ENCODE data around the gene CCDC159.

Gene CCDC159

DNA sequence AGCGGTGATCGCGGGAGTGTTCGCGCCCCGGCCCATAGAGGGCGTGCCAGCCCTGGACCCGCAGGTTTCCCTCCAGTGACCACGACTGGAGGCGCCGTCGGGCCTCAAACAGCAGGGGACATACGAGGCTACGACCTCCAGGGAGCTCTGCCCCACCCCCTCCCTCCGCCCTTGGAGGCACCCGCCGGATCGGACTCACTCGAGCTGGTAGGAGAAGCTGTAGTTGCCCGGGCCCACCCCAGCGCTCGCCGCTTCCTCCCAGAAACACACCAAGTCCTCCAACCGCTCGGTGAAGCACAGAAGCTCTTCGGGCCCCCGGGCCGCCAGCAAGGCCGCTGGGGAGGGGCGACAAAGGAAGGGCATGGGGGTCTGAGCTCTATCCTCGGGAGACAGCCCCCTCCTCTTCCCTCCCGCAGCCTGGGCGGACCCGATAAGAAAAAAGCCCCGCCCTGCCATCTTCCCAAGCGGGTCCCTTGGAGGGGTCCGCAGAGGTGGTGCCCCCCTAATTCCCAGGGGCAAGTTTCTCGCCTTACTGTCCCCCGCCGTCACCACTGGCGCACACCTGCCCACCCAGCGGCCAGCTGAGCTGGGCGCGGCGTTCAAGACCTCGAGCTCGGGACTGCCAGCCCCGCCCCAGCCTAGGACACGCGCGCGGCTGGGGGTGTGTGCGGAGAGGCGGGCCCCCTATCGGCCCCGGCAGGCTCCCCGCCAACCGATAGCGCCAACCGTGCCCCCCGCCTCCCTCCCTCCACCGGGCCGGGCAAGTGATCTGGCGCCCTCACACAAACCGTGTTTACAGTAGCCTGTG is 36.8 kb downstream of the CCDC159 start:
- Histone ChIP-seq H3K9ac (ENCODE audit: low read depth, low read length) (no peak overlapping the region), H3K9me3 (ENCODE audit: insufficient read depth, low read depth, low read length) (no peaks in the 10 kb centered on the region), H3K36me3 (ENCODE audit: insufficient read depth, low read length) (no peaks in the 10 kb centered on the region), H3K27ac (ENCODE audit: low read depth, low read length) (no peak overlapping the region), H3K4me1 (ENCODE audit: insufficient read depth, low read length) (peaks cover 4% of the 10 kb centered on the region; the same call in 1 of the 2 replicates), H3K27me3 (ENCODE audit: insufficient read depth, low read length) (peaks cover 13% of the 10 kb centered on the region; the same call in 1 of the 2 replicates), H3K4me3 (ENCODE audit: low read length) (peak overlapping the region; percentile 63)
- WGBS = under 1% methylated on average over 60 of the region's 65 CpGs

GRCh38 chr19:11383706-11384048 is 37.4 kb downstream of the CCDC159 start:
- Histone ChIP-seq H3K27ac (ENCODE audit: low read depth, low read length) (no peak overlapping the region), H3K27me3 (ENCODE audit: insufficient read depth, low read length) (peaks cover 13% of the 10 kb centered on the region; the same call in 1 of the 2 replicates), H3K9me3 (ENCODE audit: insufficient read depth, low read depth, low read length) (no peaks in the 10 kb centered on the region), H3K36me3 (ENCODE audit: insufficient read depth, low read length) (no peaks in the 10 kb centered on the region), H3K4me1 (ENCODE audit: insufficient read depth, low read length) (peaks cover 4% of the 10 kb centered on the region; the same call in 1 of the 2 replicates), H3K9ac (ENCODE audit: low read depth, low read length) (no peak overlapping the region), H3K4me3 (ENCODE audit: low read length) (peak overlapping the region; percentile 63)
- WGBS = under 1% methylated on average over 9 of the region's 9 CpGs

DNA sequence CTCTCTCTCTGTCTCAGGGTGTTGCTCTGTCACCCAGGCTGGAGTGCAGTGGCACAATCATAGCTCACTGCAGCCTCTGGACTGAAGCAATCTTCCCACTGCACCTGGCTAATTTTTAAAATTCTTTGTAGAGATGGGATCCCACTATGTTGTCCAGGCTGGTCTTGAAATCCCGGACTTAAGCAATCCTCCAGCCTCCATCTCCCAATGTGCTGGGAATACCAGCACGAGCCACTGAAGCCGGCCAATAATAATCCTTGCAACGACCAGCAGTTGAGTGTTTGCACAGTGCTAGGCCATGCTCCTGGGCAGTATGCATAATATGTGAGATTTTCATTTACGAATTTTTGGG is 38.4 kb downstream of the CCDC159 start:
- no peaks in the 10 kb centered on the region for H3K36me3 ChIP-seq (ENCODE audit: insufficient read depth, low read length)
- H3K27ac ChIP-seq (ENCODE audit: low read depth, low read length) = no peak overlapping the region
- no peaks in the 10 kb centered on the region for H3K9me3 ChIP-seq (ENCODE audit: insufficient read depth, low read depth, low read length)
- no peak overlapping the region for H3K9ac ChIP-seq (ENCODE audit: low read depth, low read length)
- no peak overlapping the region for H3K4me3 ChIP-seq (ENCODE audit: low read length)
- peaks cover 4% of the 10 kb centered on the region; the same call in 1 of the 2 replicates for H3K4me1 ChIP-seq (ENCODE audit: insufficient read depth, low read length)
- H3K27me3 ChIP-seq (ENCODE audit: insufficient read depth, low read length) = peaks cover 13% of the 10 kb centered on the region; the same call in 1 of the 2 replicates
- 91% methylated on average over 5 of the region's 5 CpGs for WGBS

- Histone ChIP-seq H3K9ac (ENCODE audit: low read depth, low read length) (no peak overlapping the region), H3K9me3 (ENCODE audit: insufficient read depth, low read depth, low read length) (no peaks in the 10 kb centered on the region), H3K36me3 (ENCODE audit: insufficient read depth, low read length) (no peaks in the 10 kb centered on the region), H3K4me3 (ENCODE audit: low read length) (no peak overlapping the region), H3K27me3 (ENCODE audit: insufficient read depth, low read length) (peaks cover 13% of the 10 kb centered on the region; the same call in 1 of the 2 replicates), H3K27ac (ENCODE audit: low read depth, low read length) (no peak overlapping the region), H3K4me1 (ENCODE audit: insufficient read depth, low read length) (peaks cover 4% of the 10 kb centered on the region; the same call in 1 of the 2 replicates)
- 90% methylated on average over 19 of the region's 19 CpGs for WGBS
These were observed 41.1 kb downstream of the CCDC159 start for GRCh38 chr19:11387162-11388034.

DNA sequence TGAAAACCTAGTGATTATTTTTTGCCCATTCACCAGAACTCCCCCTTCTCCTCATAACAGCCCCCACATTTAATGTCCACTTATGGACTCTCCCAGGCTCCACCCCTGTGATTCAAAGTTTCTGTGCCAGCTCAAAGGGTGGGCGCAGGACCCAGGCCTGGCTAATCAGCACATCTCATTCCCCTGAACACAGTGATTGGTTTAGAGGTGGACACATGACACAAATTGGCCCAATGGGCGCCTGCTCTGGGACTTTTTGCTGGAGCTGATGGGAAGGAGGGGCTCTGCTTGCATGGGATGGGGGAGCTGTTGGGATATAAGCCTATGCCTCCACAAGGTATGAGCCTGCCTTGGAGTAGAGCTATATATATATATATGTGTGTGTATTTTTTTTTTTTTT is 44.0 kb downstream of the CCDC159 start:
- no peaks in the 10 kb centered on the region for H3K9me3 ChIP-seq (ENCODE audit: insufficient read depth, low read depth, low read length)
- H3K27me3 ChIP-seq (ENCODE audit: insufficient read depth, low read length) = no peaks in the 10 kb centered on the region
- H3K4me3 ChIP-seq (ENCODE audit: low read length) = no peak overlapping the region
- no peak overlapping the region for H3K27ac ChIP-seq (ENCODE audit: low read depth, low read length)
- H3K9ac ChIP-seq (ENCODE audit: low read depth, low read length) = no peak overlapping the region
- H3K36me3 ChIP-seq (ENCODE audit: insufficient read depth, low read length) = peaks cover 5% of the 10 kb centered on the region; the same call in 1 of the 2 replicates
- 80% methylated on average over 2 of the region's 2 CpGs for WGBS
- no peaks in the 10 kb centered on the region for H3K4me1 ChIP-seq (ENCODE audit: insufficient read depth, low read length)

DNA sequence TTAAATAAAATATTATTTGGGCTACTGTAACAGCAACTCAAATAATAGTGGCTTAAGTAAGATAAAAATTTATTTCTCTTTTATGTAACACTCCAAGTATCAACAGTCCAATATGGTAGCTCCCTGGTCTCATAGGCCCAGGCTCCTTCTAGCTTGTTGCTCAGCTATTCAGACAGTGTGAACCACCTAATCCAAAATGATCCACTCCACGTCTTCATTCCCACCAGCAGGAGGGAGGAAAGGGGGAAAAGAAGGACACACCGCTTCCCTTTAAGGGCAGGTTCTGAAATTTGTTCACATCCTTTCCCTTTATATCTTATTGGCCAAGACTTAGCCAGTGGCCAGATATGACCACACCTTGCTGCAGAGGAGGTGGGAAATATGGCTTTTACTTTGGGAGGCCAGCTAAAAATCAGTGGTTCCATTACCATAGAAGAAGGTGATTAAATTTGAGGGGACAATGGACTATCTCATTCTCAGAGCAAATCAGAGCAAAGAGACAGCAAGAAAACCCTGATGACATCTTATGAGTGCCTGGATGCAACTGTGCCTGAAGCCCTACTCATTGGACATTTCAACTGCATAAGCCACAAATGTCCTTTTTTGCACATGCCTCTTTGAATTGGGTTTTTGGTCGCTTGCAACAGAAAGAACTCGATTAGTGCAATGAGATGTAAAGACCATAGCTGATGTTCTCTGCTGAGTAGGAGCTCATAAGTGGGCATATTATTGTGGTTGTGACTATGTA is 44.8 kb downstream of the CCDC159 start:
- H3K27ac ChIP-seq (ENCODE audit: low read depth, low read length) = no peak overlapping the region
- H3K9ac ChIP-seq (ENCODE audit: low read depth, low read length) = no peak overlapping the region
- WGBS = 82% methylated on average over 3 of the region's 4 CpGs
- no peaks in the 10 kb centered on the region for H3K9me3 ChIP-seq (ENCODE audit: insufficient read depth, low read depth, low read length)
- H3K27me3 ChIP-seq (ENCODE audit: insufficient read depth, low read length) = no peaks in the 10 kb centered on the region
- H3K4me3 ChIP-seq (ENCODE audit: low read length) = no peak overlapping the region
- no peaks in the 10 kb centered on the region for H3K4me1 ChIP-seq (ENCODE audit: insufficient read depth, low read length)
- H3K36me3 ChIP-seq (ENCODE audit: insufficient read depth, low read length) = peaks cover 5% of the 10 kb centered on the region; the same call in 1 of the 2 replicates

GRCh38 chr19:11397089-11397610 is 50.8 kb downstream of the CCDC159 start:
- H3K36me3 ChIP-seq (ENCODE audit: insufficient read depth, low read length) = peaks cover 25% of the 10 kb centered on the region; the same call in 1 of the 2 replicates
- H3K27me3 ChIP-seq (ENCODE audit: insufficient read depth, low read length) = no peaks in the 10 kb centered on the region
- no peak overlapping the region for H3K9ac ChIP-seq (ENCODE audit: low read depth, low read length)
- H3K27ac ChIP-seq (ENCODE audit: low read depth, low read length) = no peak overlapping the region
- H3K9me3 ChIP-seq (ENCODE audit: insufficient read depth, low read depth, low read length) = no peaks in the 10 kb centered on the region
- no peaks in the 10 kb centered on the region for H3K4me1 ChIP-seq (ENCODE audit: insufficient read depth, low read length)
- H3K4me3 ChIP-seq (ENCODE audit: low read length) = no peak overlapping the region
- 93% methylated on average over 22 of the region's 22 CpGs for WGBS

DNA sequence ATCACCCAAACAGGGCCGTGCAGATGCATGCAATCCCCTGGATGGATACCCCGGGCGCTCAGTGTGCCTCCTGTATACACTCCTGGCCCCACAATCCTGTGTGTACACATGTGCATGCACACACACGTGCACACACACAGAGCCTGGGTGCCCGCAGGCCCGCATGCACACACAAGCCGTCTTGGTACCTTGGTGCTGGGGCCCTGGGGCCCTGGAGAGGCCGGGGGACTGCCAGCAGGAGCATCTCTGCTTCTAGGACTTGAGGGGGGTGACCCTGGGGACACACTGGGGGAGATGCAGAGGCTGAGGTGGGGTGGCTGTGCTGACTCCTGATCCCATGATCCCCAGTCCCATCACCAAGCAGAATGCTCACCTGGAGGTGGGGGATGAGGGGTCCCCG is 53.3 kb downstream of the CCDC159 start:
- Histone ChIP-seq H3K27me3 (ENCODE audit: insufficient read depth, low read length) (no peaks in the 10 kb centered on the region), H3K4me3 (ENCODE audit: low read length) (no peak overlapping the region), H3K9ac (ENCODE audit: low read depth, low read length) (no peak overlapping the region), H3K27ac (ENCODE audit: low read depth, low read length) (no peak overlapping the region), H3K4me1 (ENCODE audit: insufficient read depth, low read length) (no peaks in the 10 kb centered on the region), H3K9me3 (ENCODE audit: insufficient read depth, low read depth, low read length) (no peaks in the 10 kb centered on the region), H3K36me3 (ENCODE audit: insufficient read depth, low read length) (peaks cover 30% of the 10 kb centered on the region; the same call in 1 of the 2 replicates)
- WGBS = 94% methylated on average over 9 of the region's 9 CpGs

DNA sequence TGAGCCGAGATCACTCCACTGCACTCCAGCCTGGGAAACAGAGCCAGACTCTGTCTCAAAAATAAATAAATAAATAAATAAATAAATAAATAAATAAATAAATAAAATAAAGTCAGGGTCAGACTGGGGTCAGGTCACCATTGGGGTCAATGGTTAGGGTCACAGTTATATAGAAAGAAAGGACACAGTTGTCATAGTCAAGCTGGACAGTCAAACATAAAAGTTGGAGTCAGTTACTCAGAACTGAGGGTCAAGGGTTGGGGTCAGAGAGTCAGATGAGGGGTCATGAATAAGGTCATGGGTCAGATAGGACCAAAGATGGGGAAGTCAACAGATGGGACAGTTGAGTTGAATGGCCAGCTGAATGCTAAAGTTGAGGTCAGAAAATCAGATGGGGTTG is 54.5 kb downstream of the CCDC159 start:
- Histone ChIP-seq H3K4me3 (ENCODE audit: low read length) (no peak overlapping the region), H3K27me3 (ENCODE audit: insufficient read depth, low read length) (no peaks in the 10 kb centered on the region), H3K9ac (ENCODE audit: low read depth, low read length) (no peak overlapping the region), H3K9me3 (ENCODE audit: insufficient read depth, low read depth, low read length) (no peaks in the 10 kb centered on the region), H3K27ac (ENCODE audit: low read depth, low read length) (no peak overlapping the region), H3K36me3 (ENCODE audit: insufficient read depth, low read length) (peaks cover 30% of the 10 kb centered on the region; the same call in 1 of the 2 replicates), H3K4me1 (ENCODE audit: insufficient read depth, low read length) (no peaks in the 10 kb centered on the region)
- WGBS = 67% methylated on average over 1 of the region's 1 CpG

GRCh38 chr19:11401808-11402543 is 55.7 kb downstream of the CCDC159 start:
- Histone ChIP-seq H3K4me3 (ENCODE audit: low read length) (no peak overlapping the region), H3K27ac (ENCODE audit: low read depth, low read length) (no peak overlapping the region), H3K9ac (ENCODE audit: low read depth, low read length) (no peak overlapping the region), H3K9me3 (ENCODE audit: insufficient read depth, low read depth, low read length) (no peaks in the 10 kb centered on the region), H3K4me1 (ENCODE audit: insufficient read depth, low read length) (no peaks in the 10 kb centered on the region), H3K27me3 (ENCODE audit: insufficient read depth, low read length) (no peaks in the 10 kb centered on the region), H3K36me3 (ENCODE audit: insufficient read depth, low read length) (peaks cover 29% of the 10 kb centered on the region; the same call in 1 of the 2 replicates)
- 92% methylated on average over 9 of the region's 9 CpGs for WGBS
